ENCODE data around the gene CDH8.

The CDH8 gene

GRCh38 chr16:62029947-62030346 is 6.3 kb downstream of the CDH8 start:
- no peak for DNase-seq

GRCh38 chr16:62022688-62023087 is 13.6 kb downstream of the CDH8 start:
- DNase-seq: no peak

- DNase-seq: no peak
These were observed 15.1 kb downstream of the CDH8 start for GRCh38 chr16:62021161-62021581.

GRCh38 chr16:62020681-62021080 is 15.6 kb downstream of the CDH8 start:
- no peak for DNase-seq

- DNase-seq: no peak
These were observed 16.4 kb downstream of the CDH8 start for GRCh38 chr16:62019851-62020250.

- DNase-seq: no peak
These were observed 17.8 kb downstream of the CDH8 start for GRCh38 chr16:62018301-62019060.

- no peak for DNase-seq
These were observed 21.8 kb downstream of the CDH8 start for GRCh38 chr16:62014319-62014923.

GRCh38 chr16:62010186-62010585 is 26.1 kb downstream of the CDH8 start:
- no peak for DNase-seq

- DNase-seq: no peak
These were observed 37.8 kb downstream of the CDH8 start for GRCh38 chr16:61998460-61998859.

- no peak for DNase-seq
These were observed 43.1 kb downstream of the CDH8 start for GRCh38 chr16:61993108-61993507.

GRCh38 chr16:61987474-61988012 is 48.7 kb downstream of the CDH8 start:
- DNase-seq: no peak

GRCh38 chr16:61969077-61969382 is 67.2 kb downstream of the CDH8 start:
- DNase-seq: no peak

- DNase-seq: no peak
These were observed 67.8 kb downstream of the CDH8 start for GRCh38 chr16:61968242-61969076.

- no peak for DNase-seq
These were observed 79.0 kb downstream of the CDH8 start for GRCh38 chr16:61957075-61957855.

GRCh38 chr16:61952841-61953240 is 83.4 kb downstream of the CDH8 start:
- no peak for DNase-seq

- no peak for DNase-seq
These were observed 87.8 kb downstream of the CDH8 start for GRCh38 chr16:61948414-61948813.

- no peak for DNase-seq
These were observed 90.2 kb downstream of the CDH8 start for GRCh38 chr16:61946019-61946418.

GRCh38 chr16:61945511-61945910 is 90.7 kb downstream of the CDH8 start:
- no peak for DNase-seq

GRCh38 chr16:61944004-61944403 is 92.2 kb downstream of the CDH8 start:
- no peak for DNase-seq

GRCh38 chr16:61940611-61941010 is 95.6 kb downstream of the CDH8 start:
- no peak for DNase-seq

GRCh38 chr16:61937646-61938045 is 98.6 kb downstream of the CDH8 start:
- DNase-seq: no peak

GRCh38 chr16:61936522-61936921 is 99.7 kb downstream of the CDH8 start:
- no peak for DNase-seq

GRCh38 chr16:61934601-61935000 is 101.6 kb downstream of the CDH8 start:
- DNase-seq: no peak

Data from NCI-H1092 (cell line).